Measurements from ENCODE around the gene GMPR. TPM values are rescaled to one million over a fixed set of nuclear protein-coding genes. Genes with fewer than 3 reads are reported as not detected.

The GMPR gene
- total and polyA plus RNA-seq, 2 donors (not counting 3 experiments of a cell fraction or from before 2014, with no cell fraction given): 36.3 to 64.0 TPM

DNA sequence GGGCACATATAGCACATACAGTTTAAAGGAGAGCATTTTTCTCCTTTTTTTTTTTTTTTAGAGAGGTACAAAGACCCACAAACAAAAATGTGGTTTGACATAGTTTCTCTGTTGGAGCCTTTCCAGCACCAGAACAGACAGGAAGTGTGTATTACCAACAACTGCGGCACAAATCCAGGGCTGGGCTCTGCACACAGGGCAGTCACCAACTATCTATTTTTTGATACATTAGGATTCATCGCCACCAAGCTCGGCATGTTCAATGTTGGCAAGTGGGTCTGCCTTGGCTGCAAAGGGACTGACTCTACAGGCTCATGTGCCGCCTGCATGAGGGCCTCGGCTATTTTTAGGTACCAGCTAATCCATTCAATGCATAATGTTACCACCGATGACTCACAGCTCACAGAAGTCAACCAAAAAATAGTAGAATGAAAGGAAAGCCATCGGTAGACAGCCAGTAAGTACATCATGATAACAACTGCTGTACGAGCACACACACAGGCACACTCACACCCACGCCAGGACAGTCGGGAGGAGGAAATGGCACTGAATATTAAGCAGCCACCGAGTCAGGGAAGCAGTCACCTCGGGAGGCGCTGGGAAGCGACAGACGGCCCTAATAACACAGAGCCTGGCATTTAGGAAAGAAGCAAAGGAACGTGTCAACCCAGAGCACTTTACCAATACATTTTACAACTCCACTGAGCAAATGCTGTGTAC lies 81.6 kb downstream of the GMPR start:
- Histone ChIP-seq H3K4me1 (ENCODE audit: control insufficient read depth, extremely low read depth, insufficient read depth, low read length) (peaks cover 15% of the 10 kb centered on the region), H3K4me2 (ENCODE audit: insufficient read depth, low read length) (peak overlapping the region; percentile 71), H3K9me3 (replicated peaks; ENCODE audit: control insufficient read depth, insufficient read depth, low read length) (no peaks in the 10 kb centered on the region), H3K27me3 (ENCODE audit: control insufficient read depth in 2 of 2, insufficient read depth in 2 of 2, low read length in 2 of 2) (no peaks in the 10 kb centered on the region), H3K9ac (replicated peaks; ENCODE audit: extremely low read depth, insufficient read depth, low read length) (peak overlapping the region; percentile 80), H3K36me3 (ENCODE audit: control insufficient read depth in 2 of 2, extremely low read depth in 1 of 2, insufficient read depth in 2 of 2, low read length in 2 of 2) (no peaks in the 10 kb centered on the region), H3K27ac (ENCODE audit: insufficient read depth, low read depth, low read length) (peak overlapping the region; percentile 87), H2AFZ (ENCODE audit: low read depth, low read length) (peak overlapping the region; percentile 77), H4K20me1 (replicated peaks; ENCODE audit: control insufficient read depth, extremely low read depth, insufficient read depth, low read length) (no peaks in the 10 kb centered on the region), H3K9me1 (replicated peaks; ENCODE audit: control insufficient read depth, extremely low read depth, insufficient read depth, low read length) (no peaks in the 10 kb centered on the region), H3K79me2 (ENCODE audit: control insufficient read depth, insufficient read depth, low read length) (no peaks in the 10 kb centered on the region), H3K4me3 (replicated peaks in 1 of 3; ENCODE audit: insufficient read depth in 1 of 3, low read depth in 1 of 3, low read length in 3 of 3) (peak overlapping the region in 1 of 3 experiments; percentile 43)
- dilution Hi-C loops (cut with MboI; ENCODE audit: extremely low pct_ligation_motif_present, low sequenced_read_pairs): no loop called here
- intact Hi-C loops (cut with micrococcal nuclease): loop anchor here (1.0 to 2.0 kb wide), 2 partner anchors 11 to 17 kb away; no protein-coding TSS in a partner anchor
- ChIA-PET POLR2A (no interaction called here), CTCF (interaction anchor here (0.6 to 4.9 kb wide), 8 partner anchors 9 to 766 kb away, joined by 3 to 36 read pairs (median 4); no protein-coding TSS in a partner anchor)
- FAIRE-seq (peak; percentile 97), DNase-seq (ENCODE audit: low read depth, low spot score) (peak; percentile 95)
- BruUV-seq (replicated peaks): TSS peak; percentile 76
- TF ChIP-seq, protein P1, sequence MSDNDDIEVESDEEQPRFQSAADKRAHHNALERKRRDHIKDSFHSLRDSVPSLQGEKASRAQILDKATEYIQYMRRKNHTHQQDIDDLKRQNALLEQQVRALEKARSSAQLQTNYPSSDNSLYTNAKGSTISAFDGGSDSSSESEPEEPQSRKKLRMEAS (IDR thresholded peaks at IDR 0.05; ENCODE audit: insufficient read depth, insufficient read length): no peak
- TF ChIP-seq GATA2 (IDR thresholded peaks at IDR 0.05; ENCODE audit: insufficient read depth, insufficient read length, low read depth, low read length) (no peak), FOS (IDR thresholded peaks at IDR 0.05; ENCODE audit: borderline replicate concordance, insufficient read depth, low read length) (peak; percentile 91), JUN (IDR thresholded peaks at IDR 0.05; ENCODE audit: borderline replicate concordance, insufficient read depth, insufficient read length, low read depth) (peak; percentile 92)

All from endothelial cell of umbilical vein (primary cell).